Activated effector memory CD4-positive, alpha-beta T cell treated with anti-CD3 and anti-CD28 coated beads, Interleukin-2, amount 50 U/mL, for 16 hours (primary cell): ENCODE results near the gene LIAS.
"Not testable (repeated sequence)": the region's sequence is repeated elsewhere in the genome, so short reads cannot be mapped to it uniquely, and the experiment has no call there.

Source experiments
- DNase-seq: peaks from one replicate; pipeline ENCODE4 v3.0.0-alpha.2; 2020

The LIAS gene

DNA sequence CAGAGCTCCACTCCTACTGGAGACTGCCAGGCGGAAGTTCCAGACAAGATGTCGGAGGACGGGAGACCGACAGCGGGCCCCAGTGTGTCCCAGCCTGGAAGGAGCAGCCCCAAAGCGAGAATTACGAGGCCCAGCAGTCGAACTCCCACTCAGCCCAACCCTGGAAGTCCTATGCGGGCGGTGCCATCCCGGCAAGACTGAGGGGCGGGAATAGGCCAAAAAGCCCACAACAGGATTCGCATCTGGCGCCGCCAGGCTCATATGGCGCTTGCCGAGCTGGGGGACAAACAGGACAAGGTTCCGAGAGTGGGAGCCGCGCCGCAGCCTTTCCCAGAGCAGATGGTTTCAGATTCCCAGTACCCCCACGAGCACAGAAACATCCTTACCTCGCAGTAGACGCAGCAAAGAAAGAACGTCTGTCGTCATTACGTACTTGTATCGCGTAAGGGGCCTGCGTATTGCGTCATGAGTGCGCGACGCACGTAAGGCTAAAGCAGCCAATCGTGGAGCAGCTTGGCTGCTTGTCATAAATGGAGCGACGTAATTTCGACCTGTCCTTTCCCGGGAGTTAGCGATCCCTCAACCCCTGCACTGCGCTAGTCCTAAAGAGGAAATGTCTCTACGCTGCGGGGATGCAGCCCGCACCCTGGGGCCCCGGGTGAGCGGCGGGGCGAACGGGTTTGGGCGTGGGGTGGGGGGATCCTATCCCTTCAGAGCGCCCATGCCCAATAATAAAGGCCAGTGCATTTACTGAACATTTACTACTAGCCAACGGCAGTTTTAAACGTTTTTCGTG lies at the start of gene LIAS, which contains the start of gene RPL9:
LIAS (plus strand) TSS at position 552 of the 796 bp plus-strand sequence; CDS start at position 614, 62 bp downstream.
RPL9 (minus strand) TSS at position 418 of the 796 bp plus-strand sequence. CDS start 483 bp downstream, outside the sequence.
- DNase-seq, result peak; percentile 97

DNA sequence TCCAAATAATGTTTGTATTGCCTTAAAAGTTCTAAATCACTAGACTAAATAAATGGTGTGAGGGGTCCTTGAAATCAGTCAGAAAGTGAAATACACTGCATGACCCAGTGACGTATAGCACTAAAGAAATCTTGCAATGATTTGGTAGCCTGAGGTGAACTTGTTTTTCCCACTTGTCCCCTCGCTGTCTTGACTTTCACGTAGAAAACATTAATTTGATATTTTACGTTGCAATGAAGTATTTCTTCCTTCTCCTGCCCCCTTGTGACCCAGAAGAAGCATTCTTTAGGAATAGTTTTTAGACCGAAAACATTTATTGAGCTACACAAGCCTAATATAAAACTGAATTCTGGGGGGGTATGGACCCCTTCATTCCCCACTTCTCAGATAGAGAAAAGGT lies 48.4 kb upstream of the LIAS start:
- no peak for DNase-seq

GRCh38 chr4:39411561-39411960 lies 47.3 kb upstream of the LIAS start:
- DNase-seq, result not testable (repeated sequence)

GRCh38 chr4:39415678-39416283 lies 43.1 kb upstream of the LIAS start:
- no peak for DNase-seq

DNA sequence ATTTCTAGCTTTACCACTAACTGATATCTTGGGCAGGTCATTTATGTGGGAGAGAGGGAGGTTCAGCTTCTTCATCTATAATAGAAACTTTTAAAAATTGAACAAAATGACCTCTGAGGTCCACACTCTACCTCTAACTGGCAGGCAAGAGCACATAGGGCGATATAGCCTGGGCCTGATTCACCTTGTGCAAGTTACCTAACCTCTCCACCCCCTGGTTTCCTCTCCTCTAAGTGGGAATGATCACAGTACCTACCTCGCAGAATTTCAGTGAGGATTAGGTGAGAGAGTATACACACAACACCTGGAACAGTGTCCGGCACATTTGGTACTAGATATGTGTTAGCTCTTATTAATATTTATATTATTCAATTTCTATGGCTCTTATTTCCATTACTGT lies 36.6 kb upstream of the LIAS start:
- no peak for DNase-seq

GRCh38 chr4:39425297-39425696 lies 33.6 kb upstream of the LIAS start:
- not testable (repeated sequence) for DNase-seq

- DNase-seq, result no peak
Observed at GRCh38 chr4:39426728-39427127, 32.1 kb upstream of the LIAS start.

DNA sequence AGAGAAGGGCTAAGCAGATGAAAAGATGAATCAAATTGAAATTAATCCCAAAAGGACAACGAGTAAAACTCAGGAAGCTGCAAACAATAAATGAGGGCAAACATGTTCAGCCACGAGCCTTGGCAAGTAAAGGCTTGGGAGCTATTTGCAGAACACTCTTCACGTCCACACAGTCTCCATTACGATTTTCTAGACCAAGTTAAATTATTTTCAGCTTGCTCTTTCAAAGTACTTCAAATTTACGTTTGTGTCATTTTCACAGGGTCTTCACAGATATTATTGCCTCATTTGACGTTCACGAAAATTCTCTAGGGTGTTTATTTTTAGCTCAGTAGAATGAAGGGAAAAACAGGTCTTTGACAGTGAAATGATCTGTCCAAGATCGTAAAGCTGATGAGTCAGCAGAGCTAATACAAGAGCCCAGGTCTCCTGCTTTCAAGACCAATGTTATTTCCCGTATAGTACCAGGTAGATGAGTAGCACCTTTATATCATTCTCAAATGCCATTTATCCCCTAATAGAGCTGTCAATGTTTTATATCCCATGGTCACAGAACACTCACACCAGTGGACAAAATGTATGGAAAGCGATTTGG lies 31.2 kb upstream of the LIAS start:
- no peak for DNase-seq

DNA sequence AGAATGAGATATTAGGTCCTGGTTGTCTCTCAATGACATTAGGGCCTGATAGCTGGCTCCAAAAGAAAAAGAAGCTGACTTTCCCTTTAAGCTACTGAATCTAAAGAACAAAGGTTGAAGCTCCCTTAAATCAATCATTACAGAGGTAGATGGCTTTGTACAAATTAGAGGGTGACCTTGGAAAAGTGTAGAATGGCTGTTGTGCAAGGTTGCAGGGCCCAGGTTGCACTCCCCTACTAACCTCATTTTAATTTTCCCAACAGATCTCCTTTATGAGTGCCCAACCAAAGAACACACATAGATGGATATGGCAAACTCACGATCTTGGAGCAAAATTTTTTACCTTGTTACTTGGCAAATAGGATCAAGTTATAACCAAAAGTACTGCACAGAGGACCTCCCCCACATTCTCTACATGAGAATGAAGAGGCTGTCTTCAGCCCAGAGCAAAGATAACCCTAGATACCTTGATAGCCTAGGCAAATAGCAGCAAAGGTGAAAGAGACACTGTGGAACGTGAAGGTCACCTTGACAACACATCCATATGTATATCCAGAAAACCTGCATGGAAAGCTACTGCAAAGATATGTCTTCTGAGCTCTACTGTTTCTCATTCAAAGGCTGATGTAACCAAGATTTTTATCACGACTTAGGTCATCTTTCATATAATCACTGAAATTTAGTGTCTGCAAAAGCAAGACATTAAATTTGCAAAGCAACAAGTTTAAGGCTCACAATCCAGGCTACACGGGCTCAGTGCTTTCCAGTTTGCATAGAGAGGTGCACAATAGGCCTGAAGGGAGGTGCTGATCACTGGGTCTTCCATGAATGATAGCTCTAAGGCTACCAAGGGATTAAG lies 29.2 kb upstream of the LIAS start:
- no peak for DNase-seq

DNA sequence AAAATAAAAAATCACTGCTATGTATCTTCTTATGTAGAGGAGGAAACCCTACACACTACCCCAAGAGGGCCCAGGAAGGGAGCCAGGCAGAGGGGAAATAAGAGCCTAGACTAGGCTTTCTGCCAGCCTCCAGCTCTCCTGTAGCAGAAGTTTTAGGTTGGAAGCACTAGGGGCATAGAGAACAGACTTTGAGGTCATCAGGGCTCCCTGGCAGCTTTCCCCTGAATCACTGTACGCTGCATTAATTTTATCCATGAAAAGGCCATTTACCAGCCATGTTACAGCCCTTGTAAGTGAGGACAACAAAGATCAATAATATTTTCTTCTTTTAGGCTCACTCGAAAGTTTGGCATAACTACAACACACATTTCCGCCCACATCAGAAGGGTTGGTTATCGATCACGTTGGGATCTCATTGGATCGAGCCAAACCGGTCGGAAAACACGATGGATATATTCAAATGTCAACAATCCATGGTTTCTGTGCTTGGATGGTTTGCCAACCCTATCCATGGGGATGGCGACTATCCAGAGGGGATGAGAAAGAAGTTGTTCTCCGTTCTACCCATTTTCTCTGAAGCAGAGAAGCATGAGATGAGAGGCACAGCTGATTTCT lies 24.9 kb upstream of the LIAS start:
- no peak for DNase-seq

GRCh38 chr4:39435659-39436563 lies 22.9 kb upstream of the LIAS start:
- no peak for DNase-seq

- no peak for DNase-seq
Observed at GRCh38 chr4:39441593-39441992, 17.3 kb upstream of the LIAS start.

DNA sequence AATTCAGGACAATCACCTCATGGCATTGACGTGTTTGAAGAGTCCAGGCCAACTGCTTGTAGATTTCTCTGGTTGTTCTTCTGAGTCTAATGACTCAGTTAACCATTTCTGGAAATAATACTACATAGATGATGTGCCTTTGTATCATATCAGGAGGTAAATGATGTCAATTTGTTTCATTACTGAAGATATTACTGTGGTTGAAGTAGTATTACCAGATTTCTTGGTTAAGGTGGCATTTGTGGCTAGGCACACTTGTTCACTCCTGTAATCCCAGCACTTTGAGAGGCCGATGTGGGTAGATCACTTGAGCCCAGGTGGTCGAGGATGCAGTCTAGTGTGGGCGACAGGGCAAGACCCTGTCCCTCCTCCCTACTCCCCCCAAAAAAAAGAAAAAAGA lies 15.9 kb upstream of the LIAS start:
- DNase-seq, result no peak

DNA sequence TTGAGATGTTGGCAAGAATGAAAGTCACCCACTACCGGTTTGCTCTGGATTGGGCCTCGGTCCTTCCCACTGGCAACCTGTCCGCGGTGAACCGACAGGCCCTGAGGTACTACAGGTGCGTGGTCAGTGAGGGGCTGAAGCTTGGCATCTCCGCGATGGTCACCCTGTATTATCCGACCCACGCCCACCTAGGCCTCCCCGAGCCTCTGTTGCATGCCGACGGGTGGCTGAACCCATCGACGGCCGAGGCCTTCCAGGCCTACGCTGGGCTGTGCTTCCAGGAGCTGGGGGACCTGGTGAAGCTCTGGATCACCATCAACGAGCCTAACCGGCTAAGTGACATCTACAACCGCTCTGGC lies 12.4 kb upstream of the LIAS start:
- no peak for DNase-seq

DNA sequence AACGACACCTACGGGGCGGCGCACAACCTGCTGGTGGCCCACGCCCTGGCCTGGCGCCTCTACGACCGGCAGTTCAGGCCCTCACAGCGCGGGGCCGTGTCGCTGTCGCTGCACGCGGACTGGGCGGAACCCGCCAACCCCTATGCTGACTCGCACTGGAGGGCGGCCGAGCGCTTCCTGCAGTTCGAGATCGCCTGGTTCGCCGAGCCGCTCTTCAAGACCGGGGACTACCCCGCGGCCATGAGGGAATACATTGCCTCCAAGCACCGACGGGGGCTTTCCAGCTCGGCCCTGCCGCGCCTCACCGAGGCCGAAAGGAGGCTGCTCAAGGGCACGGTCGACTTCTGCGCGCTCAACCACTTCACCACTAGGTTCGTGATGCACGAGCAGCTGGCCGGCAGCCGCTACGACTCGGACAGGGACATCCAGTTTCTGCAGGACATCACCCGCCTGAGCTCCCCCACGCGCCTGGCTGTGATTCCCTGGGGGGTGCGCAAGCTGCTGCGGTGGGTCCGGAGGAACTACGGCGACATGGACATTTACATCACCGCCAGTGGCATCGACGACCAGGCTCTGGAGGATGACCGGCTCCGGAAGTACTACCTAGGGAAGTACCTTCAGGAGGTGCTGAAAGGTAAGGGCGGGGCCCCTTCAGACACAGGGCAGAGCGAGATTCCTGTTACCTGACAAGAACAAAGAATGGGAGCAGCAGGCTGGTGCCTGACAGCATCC lies 11.8 kb upstream of the LIAS start:
- DNase-seq, result peak; percentile 79

DNA sequence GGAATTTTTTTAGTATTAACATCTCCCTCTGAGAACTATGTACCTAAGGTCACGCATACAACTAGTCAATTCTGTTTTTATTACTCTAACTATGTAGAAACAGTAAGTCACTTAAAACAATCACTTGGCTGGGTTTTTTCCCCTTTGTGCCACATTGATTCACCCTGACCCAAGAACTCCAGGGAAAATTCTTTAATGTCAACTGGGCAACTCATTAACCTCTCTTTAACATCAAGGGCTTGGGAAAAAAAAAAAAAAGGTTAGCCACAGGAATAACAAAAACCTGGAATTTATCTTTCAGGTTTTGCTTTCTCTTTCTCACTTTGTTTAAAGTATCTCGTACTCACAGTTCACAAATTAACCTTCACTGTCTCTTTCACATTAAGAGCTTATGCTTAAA lies 8.2 kb upstream of the LIAS start:
- no peak for DNase-seq

DNA sequence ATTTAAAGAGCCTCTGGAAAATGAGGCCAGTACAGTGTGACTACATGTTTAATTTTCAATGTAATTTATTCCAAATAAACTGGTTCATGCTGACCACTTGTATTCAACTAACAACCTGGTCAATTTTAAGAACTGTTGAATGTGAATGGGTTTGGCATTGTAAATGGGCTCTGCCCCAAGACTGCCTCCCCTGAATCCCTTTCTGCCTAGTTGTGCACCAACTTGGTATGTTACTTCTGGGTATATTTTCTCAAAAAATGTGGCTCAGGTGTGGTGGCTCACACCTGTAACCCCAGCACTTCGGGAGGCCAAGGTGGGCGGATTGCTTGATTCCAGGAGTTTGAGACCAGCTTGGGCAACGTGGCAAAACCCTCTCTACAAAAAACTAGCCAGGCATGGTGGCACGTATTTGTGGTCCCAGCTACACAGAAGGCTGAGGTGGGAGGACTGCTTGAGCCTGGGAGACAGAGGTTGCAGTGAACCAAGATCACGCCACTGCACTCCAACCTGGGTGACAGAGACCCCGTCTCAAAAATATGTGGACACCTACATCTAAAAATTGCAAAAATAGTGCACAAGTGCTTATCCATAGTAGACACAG lies 7.3 kb upstream of the LIAS start:
- DNase-seq, result no peak

GRCh38 chr4:39452153-39452859 lies 6.5 kb upstream of the LIAS start:
- DNase-seq, result no peak

DNA sequence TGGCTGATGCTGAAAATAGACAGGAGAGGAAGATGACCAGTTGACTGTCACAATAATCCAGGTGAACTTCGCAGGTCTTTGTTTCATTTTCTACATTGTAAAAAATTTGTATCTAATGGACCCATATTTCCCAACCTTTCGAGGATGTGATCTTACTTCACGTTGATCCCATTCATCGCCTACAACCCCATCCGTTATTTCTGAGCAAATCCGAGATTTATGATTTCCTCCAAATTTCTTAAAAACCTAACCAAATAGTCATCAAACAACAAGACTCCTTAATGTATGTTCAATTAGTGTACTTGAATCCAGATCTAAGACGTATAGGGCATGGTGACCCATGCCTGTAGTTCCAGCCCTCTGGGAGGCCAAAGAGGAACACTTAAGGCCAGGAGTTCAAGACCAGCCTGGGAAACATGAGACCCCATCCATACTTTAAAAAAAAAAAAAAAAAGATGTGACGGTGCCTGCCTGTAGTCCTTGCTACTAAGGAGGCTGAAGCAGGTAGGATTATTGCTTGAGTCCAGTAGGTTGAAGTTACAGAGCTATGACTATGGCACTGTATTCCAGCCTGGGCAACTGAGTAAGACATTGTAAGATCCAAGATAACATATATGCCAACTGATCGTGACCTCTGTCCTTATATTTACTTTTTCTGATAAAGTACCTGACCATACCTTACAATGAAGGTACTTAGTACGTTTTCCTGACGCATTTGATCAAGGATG lies 5.8 kb upstream of the LIAS start:
- no peak for DNase-seq
